PFSK-1 (cell line): Measurements from ENCODE around the gene MACC1.

Experiments used
- POLR2AphosphoS5 ChIP-seq: IDR thresholded peaks from 2 replicates; pipeline ENCODE4 v1.6.1; 2012; ENCODE audit warnings: low read depth, mild to moderate bottlenecking, control low read depth, low read length, moderate library complexity
- REST ChIP-seq, 2 experiments: IDR thresholded peaks; 2 replicates each; pipeline versions ENCODE4 v1.6.1 to v1.8.0; 2011 to 2012; ENCODE audit warnings: low read depth in 2 of 2, low read length in 2 of 2, control low read depth in 1 of 2, inconsistent platforms in 1 of 2, mild to moderate bottlenecking in 1 of 2, moderate library complexity in 1 of 2; ENCODE audit not compliant: insufficient read depth in 1 of 2
- TAF1 ChIP-seq: IDR thresholded peaks from 2 replicates; pipeline ENCODE4 v1.6.1; 2012; ENCODE audit warnings: low read length, control low read depth, borderline replicate concordance; ENCODE audit not compliant: insufficient read depth

- TF ChIP-seq POLR2AphosphoS5 (no peak), REST (IDR thresholded peaks at IDR 0.05; ENCODE audit: insufficient read depth in 1 of 2, low read depth in 2 of 2, low read length in 2 of 2) (no peak), TAF1 (no peak)
These were observed 52.1 kb downstream of the MACC1 start for GRCh38 chr7:20165146-20165510.
